GM12892 (cell line): ENCODE results near the gene SLC30A5.

Source experiments
- POLR2A ChIP-seq: IDR thresholded peaks from 2 replicates; pipeline ENCODE4 v1.6.1; 2011; ENCODE audit warnings: low read depth, low read length, control low read depth
- POLR2AphosphoS5 ChIP-seq: IDR thresholded peaks from 2 replicates; pipeline ENCODE4 v1.6.1; 2011; ENCODE audit warnings: low read depth, low read length, control low read depth
- TAF1 ChIP-seq: IDR thresholded peaks from 2 replicates; pipeline ENCODE4 v1.6.1; 2011; ENCODE audit warnings: low read depth, mild to moderate bottlenecking, control low read depth, low read length, borderline replicate concordance

DNA sequence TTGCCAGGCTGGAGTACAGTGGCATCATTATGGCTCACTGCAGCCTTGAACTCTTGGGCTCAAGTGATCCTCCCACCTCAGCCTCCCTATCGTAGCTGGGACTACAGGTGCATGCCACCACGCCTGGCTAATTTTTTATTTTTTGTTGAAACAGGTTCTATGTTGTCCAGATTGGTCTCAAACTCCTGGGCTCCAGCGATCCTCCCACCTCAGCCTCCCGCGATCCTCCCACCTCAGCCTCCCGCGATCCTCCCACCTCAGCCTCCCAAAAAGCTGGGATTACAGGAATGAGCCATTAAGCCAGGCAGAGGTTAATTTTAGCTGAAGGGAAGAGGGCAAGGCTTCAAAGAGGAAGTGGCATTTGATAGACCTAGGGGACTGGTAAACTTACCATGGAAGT, 40.3 kb downstream of the SLC30A5 start:
- TF ChIP-seq POLR2A (no peak), POLR2AphosphoS5 (no peak), TAF1 (no peak)
